GM19397 (cell line): ENCODE results near the gene SLC16A12.

Experiments
- ATAC-seq: cut with Tn5 transposase; IDR thresholded peaks from one replicate; pipeline ENCODE4 v1.9.1; 2021; ENCODE audit warnings: mild to moderate bottlenecking, moderate library complexity; ENCODE audit not compliant: unreplicated experiment

SLC16A12 gene

GRCh38 chr10:89535171-89536012 lies at the start of gene SLC16A12:
SLC16A12 (minus strand) TSS chr10:89535594; CDS start chr10:89462578, 73,016 bp downstream.
- no peak for ATAC-seq

GRCh38 chr10:89582022-89582421 lies 46.6 kb upstream of the SLC16A12 start:
- no peak for ATAC-seq

GRCh38 chr10:89580243-89580642 lies 44.8 kb upstream of the SLC16A12 start:
- no peak for ATAC-seq

- ATAC-seq, result no peak
Measured at GRCh38 chr10:89576696-89577095, 41.3 kb upstream of the SLC16A12 start.

GRCh38 chr10:89576022-89576421 lies 40.6 kb upstream of the SLC16A12 start:
- no peak for ATAC-seq

GRCh38 chr10:89575031-89575430 lies 39.6 kb upstream of the SLC16A12 start:
- no peak for ATAC-seq

GRCh38 chr10:89574368-89574767 lies 39.0 kb upstream of the SLC16A12 start:
- ATAC-seq, result no peak

- no peak for ATAC-seq
Measured at GRCh38 chr10:89567576-89568245, 32.3 kb upstream of the SLC16A12 start.

- no peak for ATAC-seq
Measured at GRCh38 chr10:89566992-89567391, 31.6 kb upstream of the SLC16A12 start.

- no peak for ATAC-seq
Measured at GRCh38 chr10:89566095-89566950, 30.9 kb upstream of the SLC16A12 start.

- ATAC-seq, result no peak
Measured at GRCh38 chr10:89565180-89565579, 29.8 kb upstream of the SLC16A12 start.

GRCh38 chr10:89563861-89564478 lies 28.6 kb upstream of the SLC16A12 start:
- no peak for ATAC-seq

- no peak for ATAC-seq
Measured at GRCh38 chr10:89563311-89563710, 27.9 kb upstream of the SLC16A12 start.

- ATAC-seq, result no peak
Measured at GRCh38 chr10:89556600-89556999, 21.2 kb upstream of the SLC16A12 start.

- ATAC-seq, result no peak
Measured at GRCh38 chr10:89555688-89556445, 20.5 kb upstream of the SLC16A12 start.

- no peak for ATAC-seq
Measured at GRCh38 chr10:89554433-89554832, 19.0 kb upstream of the SLC16A12 start.

GRCh38 chr10:89553064-89553734 lies 17.8 kb upstream of the SLC16A12 start:
- ATAC-seq, result no peak

- ATAC-seq, result no peak
Measured at GRCh38 chr10:89552213-89552612, 16.8 kb upstream of the SLC16A12 start.

- no peak for ATAC-seq
Measured at GRCh38 chr10:89550509-89550908, 15.1 kb upstream of the SLC16A12 start.

GRCh38 chr10:89549510-89549909 lies 14.1 kb upstream of the SLC16A12 start:
- ATAC-seq, result no peak
